B cell (primary cell): ENCODE measurements around the gene EEPD1. TPM values are rescaled to one million over a fixed set of nuclear protein-coding genes. Genes with fewer than 3 reads are reported as not detected.

Experiments used
- ATAC-seq: fragments of 200-7000 bp; cut with Tn5 transposase; one replicate; pipeline ENCODE4 v1.10.0; 2021; ENCODE audit warnings: low read depth, mild to moderate bottlenecking, moderate number of reproducible peaks, moderate library complexity
- CTCF ChIA-PET: fragments of 350-600 bp; sonication (Branson Sonifier 250); formaldehyde crosslinking; loops from one replicate; lab custom pipeline; 2021; ENCODE audit warnings: antibody characterized with exemption, inconsistent platforms; lab: Charles Lee
- POLR2A ChIA-PET: fragments of 350-600 bp; sonication (Branson Sonifier 250); formaldehyde crosslinking; loops from one replicate; lab custom pipeline; 2021; ENCODE audit warnings: antibody characterized with exemption; lab: Charles Lee
- DNase-seq: peaks from one replicate; pipeline ENCODE4 v3.0.0; 2013
- H2AFZ ChIP-seq: 2 replicates; pipeline ENCODE4 v1.6.1; 2012; ENCODE audit warnings: mild to moderate bottlenecking, low read depth, low read length; ENCODE audit not compliant: insufficient read depth, poor library complexity, severe bottlenecking
- H3K27ac ChIP-seq, 2 donors: 1 replicate in 1 of 2; 2 replicates in 1 of 2; pipeline ENCODE4 v1.5.1; 2012 to 2013; ENCODE audit warnings: low read length in 2 of 2, mild to moderate bottlenecking in 2 of 2, moderate library complexity in 1 of 2
- H3K27me3 ChIP-seq, 4 experiments: fragments of 200-600 bp in 1 of 4; sonication (generic) in 1 of 4; replicated peaks in 1 of 4; 1 replicate in 2 of 4; 2 replicates in 2 of 4; pipeline versions ENCODE4 v1.6.1 to v1.7.0; 2013 to 2016; ENCODE audit warnings: low read length in 3 of 4, mild to moderate bottlenecking in 2 of 4, mixed read lengths in 1 of 4, moderate library complexity in 1 of 4; ENCODE audit not compliant: insufficient read depth in 4 of 4, control insufficient read depth in 3 of 4; ENCODE audit errors: control extremely low read depth in 1 of 4
- H3K36me3 ChIP-seq, 2 experiments: replicated peaks in 1 of 2; 1 replicate in 1 of 2; 2 replicates in 1 of 2; pipeline versions ENCODE4 v1.6.1 to v1.7.1; 2013; ENCODE audit warnings: low read length in 1 of 2; ENCODE audit not compliant: insufficient read depth in 2 of 2, control insufficient read depth in 1 of 2; ENCODE audit errors: control extremely low read depth in 1 of 2, extremely low read depth in 1 of 2
- H3K4me1 ChIP-seq, 2 donors: fragments of 200-600 bp in 1 of 2; sonication (generic) in 1 of 2; 1 replicate in 1 of 2; 2 replicates in 1 of 2; pipeline versions ENCODE4 v1.5.1 to v1.6.1; 2013 to 2017; ENCODE audit warnings: low read length in 2 of 2; ENCODE audit not compliant: control insufficient read depth in 2 of 2, insufficient read depth in 2 of 2
- H3K4me2 ChIP-seq: replicated peaks from 2 replicates; pipeline ENCODE3; 2012; ENCODE audit warnings: mild to moderate bottlenecking, low read depth, low read length; ENCODE audit not compliant: poor library complexity, severe bottlenecking
- H3K4me3 ChIP-seq, 5 experiments: fragments of 200-600 bp in 1 of 5; sonication (generic) in 1 of 5; 1 replicate in 3 of 5; 2 replicates in 2 of 5; pipeline versions ENCODE4 v1.5.1 to v1.7.0; 2011 to 2016; ENCODE audit warnings: low read length in 4 of 5, mild to moderate bottlenecking in 4 of 5, low read depth in 2 of 5, control low read depth in 1 of 5, moderate library complexity in 1 of 5; ENCODE audit not compliant: insufficient read depth in 1 of 5; ENCODE audit errors: control extremely low read depth in 1 of 5, extremely low read depth in 1 of 5
- H3K79me2 ChIP-seq: fragments of 200-600 bp; sonication (generic); one replicate; pipeline ENCODE4 v1.6.0; 2016; ENCODE audit warnings: low read length; ENCODE audit not compliant: control insufficient read depth, insufficient read depth
- H3K9ac ChIP-seq: fragments of 200-600 bp; sonication (generic); 2 replicates; pipeline ENCODE4 v1.6.1; 2017; ENCODE audit warnings: mild to moderate bottlenecking, low read length, moderate library complexity
- H3K9me3 ChIP-seq, 3 donors: one replicate each; pipeline versions ENCODE4 v1.6.1 to v1.7.1; 2013; ENCODE audit warnings: low read length in 2 of 3; ENCODE audit not compliant: control insufficient read depth in 2 of 3, insufficient read depth in 1 of 3; ENCODE audit errors: control extremely low read depth in 1 of 3
- H4K20me1 ChIP-seq: 2 replicates; pipeline ENCODE4 v1.6.0; 2012; ENCODE audit warnings: mild to moderate bottlenecking, low read length; ENCODE audit not compliant: insufficient read depth, control insufficient read depth, poor library complexity, severe bottlenecking
- H3K27ac Mint-ChIP-seq: one replicate; pipeline ENCODE4 v1.8.0; 2021; ENCODE audit warnings: mixed read lengths
- H3K27me3 Mint-ChIP-seq: one replicate; pipeline ENCODE4 v1.8.0; 2021; ENCODE audit warnings: mixed read lengths
- H3K4me1 Mint-ChIP-seq: one replicate; pipeline ENCODE4 v1.8.0; 2021; ENCODE audit warnings: mixed read lengths
- H3K4me3 Mint-ChIP-seq: one replicate; pipeline ENCODE4 v1.8.0; 2021; ENCODE audit warnings: mixed read lengths
- H3K9me3 Mint-ChIP-seq: one replicate; pipeline ENCODE4 v1.8.0; 2022; ENCODE audit warnings: mixed read lengths; ENCODE audit not compliant: insufficient read depth
- CTCF ChIP-seq: fragments of 200-600 bp; IDR thresholded peaks from one replicate; pipeline ENCODE4 v1.8.0; 2022; ENCODE audit warnings: antibody characterized with exemption, mild to moderate bottlenecking
- EZH2 ChIP-seq: IDR thresholded peaks from 2 replicates; pipeline ENCODE4 v1.6.1; 2012; ENCODE audit warnings: borderline replicate concordance, low read depth, mild to moderate bottlenecking, moderate library complexity, low read length; ENCODE audit not compliant: insufficient read depth, poor library complexity, severe bottlenecking
- WGBS: methylation state at CpG from one replicate; pipeline ENCODE4 v1.1.5; 2013; ENCODE audit warnings: missing lambda C conversion rate; ENCODE audit not compliant: insufficient coverage; 5-methylcytosine and 5-hydroxymethylcytosine counted together
- intact Hi-C: fragments of 100-400 bp; cut with micrococcal nuclease; formaldehyde crosslinking; loops from one replicate; pipeline ENCODE4 v1.10.0; 2022
- polyA plus RNA-seq: library from polyadenylated mRNA; depleted of rRNA; stranded (reverse); fragments of >200 nt; gene quantifications from 2 replicates; pipeline ENCODE4 v1.2.3, GENCODE V29; 2012
- total RNA-seq, 2 donors: library from RNA; stranded (reverse); fragments of 120-200 nt in 1 of 2; gene quantifications; 1 replicate in 1 of 2; 2 replicates in 1 of 2; pipeline versions ENCODE4 v1.2.3 to v1.2.4, GENCODE V29; 2013 to 2022

EEPD1 gene
- total and polyA plus RNA-seq, 2 donors (not counting 1 experiment from before 2014, with no cell fraction given) = 0.49 to 4.1 TPM

GRCh38 chr7:36188266-36188665 lies 35.2 kb downstream of the EEPD1 start:
- no peak overlapping the region for H3K9ac ChIP-seq
- no peaks in the 10 kb centered on the region for H4K20me1 ChIP-seq
- Mint-ChIP-seq H3K4me3 (no peak overlapping the region), H3K9me3 (no peaks in the 10 kb centered on the region), H3K4me1 (peaks cover 27% of the 10 kb centered on the region), H3K27me3 (peaks cover 5% of the 10 kb centered on the region), H3K27ac (no peak overlapping the region)
- peaks cover 0 to 13% of the 10 kb centered on the region in 2 donors for H3K4me1 ChIP-seq
- no peaks in the 10 kb centered on the region for H3K9me3 ChIP-seq
- H3K4me2 ChIP-seq = no peak overlapping the region
- TF ChIP-seq EZH2 = no peak
- no peak for TF ChIP-seq CTCF
- H3K4me3 ChIP-seq = no peak overlapping the region
- intact Hi-C loops = no loop called here
- DNase-seq (no peak), ATAC-seq (no peak)
- no CpG with 5 or more reads among the region's 5 CpGs for whole genome bisulfite sequencing
- H3K79me2 ChIP-seq = no peaks in the 10 kb centered on the region
- H3K27me3 ChIP-seq = peaks cover 0 to 4% (median 0%) of the 10 kb centered on the region in 4 experiments
- CTCF ChIA-PET = no interaction called here
- no peak overlapping the region for H3K27ac ChIP-seq
- no peaks in the 10 kb centered on the region for H3K36me3 ChIP-seq
- H2AFZ ChIP-seq = no peak overlapping the region
- POLR2A ChIA-PET = no interaction called here

- Histone ChIP-seq H3K9ac (no peak overlapping the region), H3K79me2 (no peaks in the 10 kb centered on the region), H3K9me3 (no peaks in the 10 kb centered on the region), H3K27ac (no peak overlapping the region), H3K27me3 (peaks cover 0 to 4% (median 0%) of the 10 kb centered on the region in 4 experiments), H2AFZ (no peak overlapping the region), H3K4me1 (peaks cover 0 to 13% of the 10 kb centered on the region in 2 donors), H3K4me3 (no peak overlapping the region), H3K36me3 (no peaks in the 10 kb centered on the region), H4K20me1 (no peaks in the 10 kb centered on the region), H3K4me2 (no peak overlapping the region)
- 67% methylated on average over 2 of the region's 4 CpGs for WGBS
- no peaks in the 10 kb centered on the region for H3K9me3 Mint-ChIP-seq
- H3K27ac Mint-ChIP-seq = no peak overlapping the region
- TF ChIP-seq EZH2 (no peak), CTCF (no peak)
- POLR2A ChIA-PET = no interaction called here
- CTCF ChIA-PET = no interaction called here
- DNase-seq (no peak), ATAC-seq (no peak)
- H3K4me3 Mint-ChIP-seq = no peak overlapping the region
- intact Hi-C loops = no loop called here
- peaks cover 27% of the 10 kb centered on the region for H3K4me1 Mint-ChIP-seq
- peaks cover 5% of the 10 kb centered on the region for H3K27me3 Mint-ChIP-seq
These were observed 35.9 kb downstream of the EEPD1 start for GRCh38 chr7:36188906-36189305.
